Lung (tissue), 12 donors: ENCODE data around the gene EMC8. TPM values are rescaled to one million over a fixed set of nuclear protein-coding genes. Genes with fewer than 3 reads are reported as not detected.

ENCODE experiments used
- ATAC-seq: fragments of 200-7000 bp; cut with Tn5 transposase; one replicate; pipeline ENCODE4 v1.9.1; 2020; ENCODE audit warnings: moderate number of reproducible peaks; ENCODE audit not compliant: insufficient read depth, low FRiP score
- DNase-seq, 3 donors: peaks; one replicate each; pipeline ENCODE4 v3.0.0-alpha.2; 2013 to 2017
- H3K27ac ChIP-seq, 2 donors: one replicate each; pipeline ENCODE4 v1.5.1; 2013; ENCODE audit warnings: mild to moderate bottlenecking in 2 of 2, moderate library complexity in 2 of 2, control low read depth in 1 of 2, inconsistent platforms in 1 of 2, low read depth in 1 of 2, low read length in 1 of 2
- H3K27me3 ChIP-seq, 3 donors: one replicate each; pipeline ENCODE4 v1.5.1; 2013; ENCODE audit warnings: low read length in 2 of 3; ENCODE audit not compliant: control insufficient read depth in 3 of 3, insufficient read depth in 3 of 3
- H3K36me3 ChIP-seq, 4 donors: one replicate each; pipeline ENCODE4 v1.5.1; 2013; ENCODE audit warnings: low read length in 4 of 4, mild to moderate bottlenecking in 1 of 4, moderate library complexity in 1 of 4; ENCODE audit not compliant: control insufficient read depth in 4 of 4, insufficient read depth in 4 of 4
- H3K4me1 ChIP-seq, 5 donors: one replicate each; pipeline ENCODE4 v1.5.1; 2013; ENCODE audit warnings: low read length in 5 of 5, mild to moderate bottlenecking in 2 of 5, moderate library complexity in 1 of 5; ENCODE audit not compliant: control insufficient read depth in 5 of 5, insufficient read depth in 5 of 5
- H3K4me3 ChIP-seq: one replicate; pipeline ENCODE4 v1.5.1; 2013; ENCODE audit warnings: mild to moderate bottlenecking, control low read depth, moderate library complexity
- H3K9ac ChIP-seq, 2 donors: one replicate each; pipeline ENCODE4 v1.5.1; 2013; ENCODE audit warnings: low read length in 2 of 2, control low read depth in 1 of 2; ENCODE audit not compliant: insufficient read depth in 1 of 2
- H3K9me3 ChIP-seq, 4 donors: one replicate each; pipeline ENCODE4 v1.5.1; 2013; ENCODE audit warnings: low read length in 3 of 4, mild to moderate bottlenecking in 1 of 4, moderate library complexity in 1 of 4; ENCODE audit not compliant: control insufficient read depth in 4 of 4, insufficient read depth in 3 of 4
- CTCF ChIP-seq: IDR thresholded peaks from 2 replicates; pipeline ENCODE4 v1.5.1; 2012; ENCODE audit warnings: mild to moderate bottlenecking; ENCODE audit errors: control extremely low read depth, extremely low read depth
- WGBS, 2 donors: extraction: QIAGEN DNeasy Blood & Tissue Kit; methylation state at CpG; one replicate each; pipeline ENCODE4 v1.1.7; 2013; 5-methylcytosine and 5-hydroxymethylcytosine counted together
- polyA plus RNA-seq, 2 donors: library from polyadenylated mRNA; stranded (reverse); fragments of 200-250 nt; gene quantifications; one replicate each; pipeline ENCODE4 v1.2.1, GENCODE V29; 2013
- total RNA-seq, 2 donors: library from RNA; depleted of rRNA in 1 of 2; stranded (reverse); fragments of >200 nt in 1 of 2; gene quantifications; one replicate each; pipeline ENCODE4 v1.2.1, GENCODE V29; 2014 to 2021
- donor health status: control.
- donor health status: control.
- donor health status: Bipolar disorder and iron deficiency.
- donor health status: healthy.
- donor health status: DM: yes; HTN: yes; CAD: no.

EMC8 gene
- total and polyA plus RNA-seq, 4 donors, result 10.5 to 26.8 (median 17.5) TPM

GRCh38 chr16:85762970-85763369 is 36.4 kb downstream of the EMC8 start:
- WGBS, 2 donors, result 84 to 91% methylated on average over 12 of the region's 12 CpGs
- H3K9ac ChIP-seq, result no peak overlapping the region
- ATAC-seq, result no peak
- TF ChIP-seq CTCF, result no peak
- H3K36me3 ChIP-seq, result no peaks in the 10 kb centered on the region
- DNase-seq, result no peak
- no peaks in the 10 kb centered on the region for H3K9me3 ChIP-seq
- H3K4me1 ChIP-seq, result no peaks in the 10 kb centered on the region
- no peak overlapping the region for H3K4me3 ChIP-seq
- H3K27ac ChIP-seq, result no peak overlapping the region
- peaks cover 0 to 13% (median 0%) of the 10 kb centered on the region in 3 donors for H3K27me3 ChIP-seq

GRCh38 chr16:85761861-85762260 is 37.5 kb downstream of the EMC8 start:
- TF ChIP-seq CTCF, result no peak
- ATAC-seq, result no peak

GRCh38 chr16:85759631-85760419 is 39.5 kb downstream of the EMC8 start:
- no peak for ATAC-seq
- H3K9ac ChIP-seq, result no peak overlapping the region
- 59 to 61% methylated on average over 20 of the region's 20 CpGs for WGBS, 2 donors
- H3K36me3 ChIP-seq, result no peaks in the 10 kb centered on the region
- H3K27me3 ChIP-seq, result peaks cover 0 to 13% (median 0%) of the 10 kb centered on the region in 3 donors
- no peak for TF ChIP-seq CTCF
- H3K4me1 ChIP-seq, result peaks cover 0 to 1% (median 0%) of the 10 kb centered on the region in 5 donors
- no peak overlapping the region for H3K4me3 ChIP-seq
- no peak overlapping the region for H3K27ac ChIP-seq
- no peaks in the 10 kb centered on the region for H3K9me3 ChIP-seq
- DNase-seq, result no peak

More at GRCh38 chr16:85761861-85762260, 37.5 kb downstream of the EMC8 start:
- DNase-seq, result no peak
- Histone ChIP-seq H3K4me3 (no peak overlapping the region), H3K9ac (no peak overlapping the region), H3K9me3 (no peaks in the 10 kb centered on the region), H3K27me3 (peaks cover 0 to 13% (median 0%) of the 10 kb centered on the region in 3 donors), H3K36me3 (no peaks in the 10 kb centered on the region), H3K27ac (no peak overlapping the region), H3K4me1 (no peaks in the 10 kb centered on the region)
- WGBS, 2 donors, result 33 to 59% methylated on average over 6 of the region's 6 CpGs
